WTC11 (cell line): ENCODE data around the gene CD2.

Experiments used
- ARID4B ChIP-seq: sonication (generic); formaldehyde crosslinking; IDR thresholded peaks from 2 replicates; pipeline ENCODE4 v1.8.0; 2023; ENCODE audit warnings: missing genetic modification reagents, mild to moderate bottlenecking, borderline replicate concordance
- CREB1 ChIP-seq: sonication (generic); formaldehyde crosslinking; IDR thresholded peaks from 2 replicates; pipeline ENCODE4 v1.8.0; 2023; ENCODE audit warnings: mild to moderate bottlenecking, missing genetic modification reagents
- CTCF ChIP-seq: fragments of 200-600 bp; IDR thresholded peaks from 2 replicates; pipeline ENCODE4 v1.8.0; 2022; ENCODE audit warnings: antibody characterized with exemption
- FOXP1 ChIP-seq: sonication (generic); formaldehyde crosslinking; IDR thresholded peaks from 2 replicates; pipeline ENCODE4 v1.8.0; 2022; ENCODE audit warnings: missing genetic modification reagents, mild to moderate bottlenecking, moderate library complexity, borderline replicate concordance
- MAX ChIP-seq: sonication (generic); formaldehyde crosslinking; IDR thresholded peaks from 2 replicates; pipeline ENCODE4 v1.8.0; 2022; ENCODE audit warnings: mild to moderate bottlenecking, missing genetic modification reagents
- NR1H2 ChIP-seq: sonication (generic); formaldehyde crosslinking; IDR thresholded peaks from 2 replicates; pipeline ENCODE4 v1.9.0; 2021; ENCODE audit warnings: mild to moderate bottlenecking, moderate library complexity, missing genetic modification reagents

- no peak for TF ChIP-seq ARID4B (CRISPR knock-in tag)
- TF ChIP-seq FOXP1 (CRISPR knock-in tag): no peak
- no peak for TF ChIP-seq CTCF
- no peak for TF ChIP-seq CREB1 (CRISPR knock-in tag)
- TF ChIP-seq MAX (CRISPR knock-in tag): no peak
- TF ChIP-seq NR1H2 (CRISPR knock-in tag): no peak
Measured at GRCh38 chr1:116712510-116712909, 41.7 kb upstream of the CD2 start.
